ENCODE results near the gene G0S2. TPM values are rescaled to one million over a fixed set of nuclear protein-coding genes. Genes with fewer than 3 reads are reported as not detected.

G0S2 gene
- total and polyA plus RNA-seq, 2 of the 8 experiments (the other 6 are each of a cell fraction or from before 2014, with no cell fraction given): 1.0 to 1.7 TPM

- no peak for TF ChIP-seq JUN (IDR thresholded peaks at IDR 0.05; ENCODE audit: low read depth, low read length)
- TF ChIP-seq SIX5 (IDR thresholded peaks at IDR 0.05; ENCODE audit: low read depth, low read length): no peak
- no peak for TF ChIP-seq FOSL1 (IDR thresholded peaks at IDR 0.05; ENCODE audit: insufficient read depth, low read depth, low read length)
- TF ChIP-seq SIN3A (conservative IDR thresholded peaks at IDR 0.05 in 1 of 2, IDR thresholded peaks at IDR 0.05 in 1 of 2; ENCODE audit: low read depth in 1 of 2, low read length in 2 of 2): no peak
- TF ChIP-seq KDM4A (IDR thresholded peaks at IDR 0.05; ENCODE audit: low read depth, low read length, severe bottlenecking): no peak
- TF ChIP-seq ATF3 (IDR thresholded peaks at IDR 0.05; ENCODE audit: insufficient read depth, low read depth, low read length): no peak
Observed at GRCh38 chr1:209723756-209724693, 48.8 kb downstream of the G0S2 start (continued).

Other genes starting within 250 kb of the G0S2 start
- 0.38 and 1.0 TPM in 2 replicates for gene CAMK1G, start 91.7 kb upstream of the G0S2 start, total RNA-seq (2021; fragmentation: NEBNext Ultra II Directional; extraction: Animal tissue kit (Norgen Biotek cat#: 25700))
- 1.00 and 1.3 TPM in 2 replicates for gene CAMK1G, start 91.7 kb upstream of the G0S2 start, polyA plus RNA-seq (2011; rRNA removed)
- 0.50 and 0.67 TPM in 2 replicates for gene LAMB3, start 23.0 kb upstream of the G0S2 start, total RNA-seq (2021; fragmentation: NEBNext Ultra II Directional; extraction: Animal tissue kit (Norgen Biotek cat#: 25700))
- gene LAMB3, start 23.0 kb upstream of the G0S2 start, polyA plus RNA-seq (2011; rRNA removed): 0.45 and 0.52 TPM in 2 replicates
- not detected in 2 replicates for gene HSD11B1, start 29.4 kb downstream of the G0S2 start, total RNA-seq (2021; fragmentation: NEBNext Ultra II Directional; extraction: Animal tissue kit (Norgen Biotek cat#: 25700))
- not detected in 2 replicates for gene HSD11B1, start 29.4 kb downstream of the G0S2 start, polyA plus RNA-seq (2011; rRNA removed)
- gene TRAF3IP3, start 80.6 kb downstream of the G0S2 start, total RNA-seq (2021; fragmentation: NEBNext Ultra II Directional; extraction: Animal tissue kit (Norgen Biotek cat#: 25700)): not detected in 2 replicates
- not detected in 2 replicates for gene TRAF3IP3, start 80.6 kb downstream of the G0S2 start, polyA plus RNA-seq (2011; rRNA removed)
- gene C1orf74, start 109.1 kb downstream of the G0S2 start, total RNA-seq (2021; fragmentation: NEBNext Ultra II Directional; extraction: Animal tissue kit (Norgen Biotek cat#: 25700)): 3.9 and 4.1 TPM in 2 replicates
- 2.6 and 3.1 TPM in 2 replicates for gene C1orf74, start 109.1 kb downstream of the G0S2 start, polyA plus RNA-seq (2011; rRNA removed)
- gene IRF6, start 130.7 kb downstream of the G0S2 start, total RNA-seq (2021; fragmentation: NEBNext Ultra II Directional; extraction: Animal tissue kit (Norgen Biotek cat#: 25700)): 13.3 and 13.4 TPM in 2 replicates
- gene IRF6, start 130.7 kb downstream of the G0S2 start, polyA plus RNA-seq (2011; rRNA removed): 8.1 and 9.6 TPM in 2 replicates
- gene UTP25, start 152.6 kb downstream of the G0S2 start, total RNA-seq (2021; fragmentation: NEBNext Ultra II Directional; extraction: Animal tissue kit (Norgen Biotek cat#: 25700)): 7.6 and 7.7 TPM in 2 replicates
- gene UTP25, start 152.6 kb downstream of the G0S2 start, polyA plus RNA-seq (2011; rRNA removed): 2.7 and 4.0 TPM in 2 replicates

All from H1 (cell line).